Measurements from ENCODE around the gene EXTL2. TPM values are rescaled to one million over a fixed set of nuclear protein-coding genes. Genes with fewer than 3 reads are reported as not detected.

The EXTL2 gene
- total RNA-seq, 2 experiments from 2014 or later = 1.5 to 1.8 TPM

- H3K36me3 ChIP-seq (ENCODE audit: insufficient read depth, low read length) = peaks cover 29% of the 10 kb centered on the region
- ATAC-seq (ENCODE audit: poor library complexity) (peak; percentile 71), DNase-seq (peak; percentile 91 to 98 (median 97))
- CTCF ChIA-PET = interaction anchor here (0.7 to 1.9 kb wide), 7 partner anchors 12 to 576 kb away, joined by 3 to 10 read pairs (median 4); no protein-coding TSS in a partner anchor
- H3K9me3 ChIP-seq (ENCODE audit: control insufficient read depth in 1 of 2, insufficient read depth in 1 of 2, low read length in 2 of 2) = no peaks in the 10 kb centered on the region
- H3K27ac ChIP-seq (ENCODE audit: low read depth in 1 of 2, low read length in 2 of 2) = peak within 1 kb of the TSS; percentile 98 to 100
- peaks cover 69% of the 10 kb centered on the region for H3K4me1 Mint-ChIP-seq (ENCODE audit: low read depth)
- H3K4me3 ChIP-seq (ENCODE audit: low read length) = peak within 1 kb of the TSS; percentile 93
- peak within 1 kb of the TSS; percentile 99 for H3K27ac Mint-ChIP-seq
- H3K36me3 Mint-ChIP-seq (ENCODE audit: low read depth) = peaks cover 65% of the 10 kb centered on the region
- TF ChIP-seq, protein P1, sequence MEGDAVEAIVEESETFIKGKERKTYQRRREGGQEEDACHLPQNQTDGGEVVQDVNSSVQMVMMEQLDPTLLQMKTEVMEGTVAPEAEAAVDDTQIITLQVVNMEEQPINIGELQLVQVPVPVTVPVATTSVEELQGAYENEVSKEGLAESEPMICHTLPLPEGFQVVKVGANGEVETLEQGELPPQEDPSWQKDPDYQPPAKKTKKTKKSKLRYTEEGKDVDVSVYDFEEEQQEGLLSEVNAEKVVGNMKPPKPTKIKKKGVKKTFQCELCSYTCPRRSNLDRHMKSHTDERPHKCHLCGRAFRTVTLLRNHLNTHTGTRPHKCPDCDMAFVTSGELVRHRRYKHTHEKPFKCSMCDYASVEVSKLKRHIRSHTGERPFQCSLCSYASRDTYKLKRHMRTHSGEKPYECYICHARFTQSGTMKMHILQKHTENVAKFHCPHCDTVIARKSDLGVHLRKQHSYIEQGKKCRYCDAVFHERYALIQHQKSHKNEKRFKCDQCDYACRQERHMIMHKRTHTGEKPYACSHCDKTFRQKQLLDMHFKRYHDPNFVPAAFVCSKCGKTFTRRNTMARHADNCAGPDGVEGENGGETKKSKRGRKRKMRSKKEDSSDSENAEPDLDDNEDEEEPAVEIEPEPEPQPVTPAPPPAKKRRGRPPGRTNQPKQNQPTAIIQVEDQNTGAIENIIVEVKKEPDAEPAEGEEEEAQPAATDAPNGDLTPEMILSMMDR (IDR thresholded peaks at IDR 0.05) = no peak
- H3K4me3 Mint-ChIP-seq = peak within 1 kb of the TSS; percentile 98
- H3K27me3 ChIP-seq (ENCODE audit: control insufficient read depth in 1 of 2, insufficient read depth in 2 of 2, low read length in 2 of 2) = no peaks in the 10 kb centered on the region
- intact Hi-C loops (cut with DNase I, micrococcal nuclease) = loop anchor here (2.0 to 10.0 kb wide), 5 partner anchors 341 to 861 kb away; partner anchors contain the start of genes S1PR1 (in 1 of the 2), SASS6 (in 1 of the 2) and TRMT13 (in 1 of the 2)
- POLR2A ChIA-PET = interaction anchor here (0.6 to 5.3 kb wide), 19 partner anchors 9 to 763 kb away, joined by 3 to 51 read pairs (median 3); partner anchors contain the start of genes DBT, S1PR1, SASS6 and TRMT13
- H3K9me3 Mint-ChIP-seq = no peaks in the 10 kb centered on the region
- no peaks in the 10 kb centered on the region for H3K27me3 Mint-ChIP-seq
- H3K4me1 ChIP-seq (ENCODE audit: insufficient read depth, low read length) = peaks cover 10% of the 10 kb centered on the region
These were observed 1.2 kb upstream of the EXTL2 start, which contains the start of gene SLC30A7 for GRCh38 chr1:100895540-100896480. Gene SLC30A7, plus strand, starts transcription at chr1:100896090. Its CDS starts 173 bp downstream, at chr1:100896263.

- H3K4me3 Mint-ChIP-seq = peak overlapping the region; percentile 76
- intact Hi-C loops (cut with DNase I, micrococcal nuclease) = loop anchor here (2.0 to 10.0 kb wide), 4 partner anchors 626 to 859 kb away; partner anchors contain the start of genes RTCA (in 1 of the 2), SASS6 (in 1 of the 2) and TRMT13 (in 1 of the 2)
- H3K4me1 Mint-ChIP-seq (ENCODE audit: low read depth) = peaks cover 53% of the 10 kb centered on the region
- peaks cover 10% of the 10 kb centered on the region for H3K4me1 ChIP-seq (ENCODE audit: insufficient read depth, low read length)
- peaks cover 8% of the 10 kb centered on the region for H3K36me3 ChIP-seq (ENCODE audit: insufficient read depth, low read length)
- POLR2A ChIA-PET = interaction anchor here (5.3 kb wide), 1 partner anchor 344 kb away, joined by 51 read pairs; the partner anchor contains the start of gene S1PR1
- ATAC-seq (ENCODE audit: poor library complexity) = no peak
- peaks cover 49% of the 10 kb centered on the region for H3K36me3 Mint-ChIP-seq (ENCODE audit: low read depth)
- no peaks in the 10 kb centered on the region for H3K27me3 ChIP-seq (ENCODE audit: control insufficient read depth in 1 of 2, insufficient read depth in 2 of 2, low read length in 2 of 2)
- TF ChIP-seq, protein P1 (IDR thresholded peaks at IDR 0.05) = no peak
- no peak overlapping the region for H3K27ac ChIP-seq (ENCODE audit: low read depth in 1 of 2, low read length in 2 of 2)
- H3K27me3 Mint-ChIP-seq = no peaks in the 10 kb centered on the region
- DNase-seq = no peak
- H3K9me3 ChIP-seq (ENCODE audit: control insufficient read depth in 1 of 2, insufficient read depth in 1 of 2, low read length in 2 of 2) = peaks cover 9 to 10% of the 10 kb centered on the region in 2 experiments
- CTCF ChIA-PET = no interaction called here
- H3K27ac Mint-ChIP-seq = peak overlapping the region; percentile 31
- H3K4me3 ChIP-seq (ENCODE audit: low read length) = no peak overlapping the region
- H3K9me3 Mint-ChIP-seq = no peaks in the 10 kb centered on the region
These were observed 924 bp downstream of the EXTL2 start for GRCh38 chr1:100893718-100894117.

DNA sequence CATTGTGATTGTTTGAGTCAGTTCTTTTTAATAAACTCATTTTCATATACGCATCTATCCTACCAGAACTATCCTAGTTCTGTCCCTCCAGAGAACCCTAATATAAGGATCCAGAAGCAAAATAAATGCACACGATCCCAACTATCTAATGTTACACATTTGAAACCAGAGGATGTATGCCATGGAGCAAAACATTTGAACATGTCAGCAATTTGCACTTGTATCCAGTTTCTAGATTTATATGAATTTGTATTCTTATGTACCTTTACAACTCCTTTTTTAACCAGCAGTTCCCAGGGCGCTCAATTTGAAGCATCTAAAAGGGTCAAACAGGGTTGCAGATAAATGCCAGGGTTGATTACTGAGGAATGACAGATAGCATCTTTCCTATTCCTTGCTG is 2.1 kb downstream of the EXTL2 start:
- Histone ChIP-seq H3K9me3 (ENCODE audit: control insufficient read depth in 1 of 2, insufficient read depth in 1 of 2, low read length in 2 of 2) (peaks cover 9 to 10% of the 10 kb centered on the region in 2 experiments), H3K4me3 (ENCODE audit: low read length) (no peak overlapping the region), H3K36me3 (ENCODE audit: insufficient read depth, low read length) (peaks cover 4% of the 10 kb centered on the region), H3K27ac (ENCODE audit: low read depth in 1 of 2, low read length in 2 of 2) (no peak overlapping the region), H3K27me3 (ENCODE audit: control insufficient read depth in 1 of 2, insufficient read depth in 2 of 2, low read length in 2 of 2) (no peaks in the 10 kb centered on the region), H3K4me1 (ENCODE audit: insufficient read depth, low read length) (peaks cover 10% of the 10 kb centered on the region)
- DNase-seq = no peak
- H3K27ac Mint-ChIP-seq = no peak overlapping the region
- peaks cover 2% of the 10 kb centered on the region for H3K9me3 Mint-ChIP-seq
- ChIA-PET CTCF (no interaction called here), POLR2A (no interaction called here)
- peaks cover 41% of the 10 kb centered on the region for H3K4me1 Mint-ChIP-seq (ENCODE audit: low read depth)
- intact Hi-C loops (cut with DNase I, micrococcal nuclease) = loop anchor here in 1 of 2 experiments (5.0 to 10.0 kb wide), 3 partner anchors 625 to 858 kb away; partner anchors contain the start of genes RTCA, SASS6 and TRMT13
- TF ChIP-seq, protein P1 (IDR thresholded peaks at IDR 0.05) = no peak
- no peak overlapping the region for H3K4me3 Mint-ChIP-seq
- H3K27me3 Mint-ChIP-seq = no peaks in the 10 kb centered on the region
- H3K36me3 Mint-ChIP-seq (ENCODE audit: low read depth) = peaks cover 45% of the 10 kb centered on the region
- no peak for ATAC-seq (ENCODE audit: poor library complexity)

Data from CD4-positive, alpha-beta T cell (primary cell).